GM23338 (cell line): ENCODE data around the gene ANO6. TPM values are rescaled to one million over a fixed set of nuclear protein-coding genes. Genes with fewer than 3 reads are reported as not detected.

ENCODE experiments used
- ATAC-seq: fragments of 200-7000 bp; cut with Tn5 transposase; 3 replicates; pipeline ENCODE4 v1.9.1; 2020
- DNase-seq: peaks from one replicate; pipeline ENCODE4 v3.0.0-alpha.2; 2015; ENCODE audit warnings: low spot score
- H2AFZ ChIP-seq: fragments of 200-600 bp; sonication (generic); 2 replicates; pipeline ENCODE4 v1.8.0; 2016; ENCODE audit warnings: antibody characterized with exemption, mild to moderate bottlenecking, moderate library complexity
- H3F3A ChIP-seq: fragments of 200-600 bp; sonication (generic); replicated peaks from 2 replicates; pipeline ENCODE4 v1.8.0; 2017; ENCODE audit warnings: antibody characterized with exemption, mixed run types, low read depth
- H3K27ac ChIP-seq: fragments of 200-600 bp; sonication (generic); 2 replicates; pipeline ENCODE4 v1.6.1; 2016; ENCODE audit warnings: low read depth
- H3K27me3 ChIP-seq: fragments of 200-600 bp; sonication (generic); 2 replicates; pipeline ENCODE4 v1.8.0; 2016; ENCODE audit warnings: mild to moderate bottlenecking, mixed run types, moderate library complexity; ENCODE audit not compliant: insufficient read depth
- H3K36me3 ChIP-seq: fragments of 200-600 bp; sonication (generic); 2 replicates; pipeline ENCODE4 v1.8.0; 2016; ENCODE audit warnings: mild to moderate bottlenecking; ENCODE audit not compliant: insufficient read depth
- H3K4me1 ChIP-seq: fragments of 200-600 bp; sonication (generic); 2 replicates; pipeline ENCODE4 v1.8.0; 2016; ENCODE audit warnings: mild to moderate bottlenecking, moderate library complexity; ENCODE audit not compliant: insufficient read depth
- H3K4me2 ChIP-seq: fragments of 200-600 bp; sonication (generic); 2 replicates; pipeline ENCODE4 v1.7.1; 2017; ENCODE audit warnings: mixed run types
- H3K4me3 ChIP-seq: fragments of 200-600 bp; sonication (generic); 2 replicates; pipeline ENCODE4 v1.6.1; 2016; ENCODE audit warnings: mixed run types
- H3K79me2 ChIP-seq: fragments of 200-600 bp; sonication (generic); replicated peaks from 2 replicates; pipeline ENCODE4 v1.8.0; 2017; ENCODE audit warnings: mild to moderate bottlenecking; ENCODE audit not compliant: insufficient read depth
- H3K9me2 ChIP-seq: fragments of 200-600 bp; sonication (generic); 2 replicates; pipeline ENCODE4 v1.8.0; 2017; ENCODE audit not compliant: insufficient read depth
- H4K20me1 ChIP-seq: fragments of 200-600 bp; sonication (generic); replicated peaks from 2 replicates; pipeline ENCODE4 v1.8.0; 2017; ENCODE audit warnings: mild to moderate bottlenecking; ENCODE audit not compliant: insufficient read depth
- H3K27ac Mint-ChIP-seq: 2 replicates; pipeline ENCODE4 v1.8.0; 2020; ENCODE audit warnings: inconsistent platforms, mild to moderate bottlenecking, moderate library complexity, mixed read lengths
- H3K27me3 Mint-ChIP-seq: 3 replicates; pipeline ENCODE4 v1.8.0; 2022; ENCODE audit warnings: low read depth, mild to moderate bottlenecking, moderate library complexity, mixed read lengths, inconsistent platforms; ENCODE audit not compliant: insufficient read depth, poor library complexity
- H3K36me3 Mint-ChIP-seq: 3 replicates; pipeline ENCODE4 v1.8.0; 2021; ENCODE audit warnings: low read depth, mild to moderate bottlenecking, inconsistent platforms, moderate library complexity, mixed read lengths
- H3K4me1 Mint-ChIP-seq: 3 replicates; pipeline ENCODE4 v1.8.0; 2020; ENCODE audit warnings: mild to moderate bottlenecking, inconsistent platforms, mixed read lengths
- H3K4me3 Mint-ChIP-seq: 3 replicates; pipeline ENCODE4 v1.8.0; 2021; ENCODE audit warnings: moderate library complexity, mild to moderate bottlenecking, inconsistent platforms, mixed read lengths
- H3K9me3 Mint-ChIP-seq: 3 replicates; pipeline ENCODE4 v1.8.0; 2020; ENCODE audit warnings: moderate library complexity, mild to moderate bottlenecking, inconsistent platforms, mixed read lengths
- CREB1 ChIP-seq: fragments of 250-450 bp; sonication (Bioruptor Pico); IDR thresholded peaks from 2 replicates; pipeline ENCODE4 v1.5.0; 2020; ENCODE audit warnings: low read depth, mild to moderate bottlenecking, moderate library complexity
- CTCF ChIP-seq, 2 experiments: fragments of 200-600 bp in 1 of 2; sonication (generic) in 1 of 2; conservative IDR thresholded peaks; 2 replicates each; pipeline versions ENCODE4 v1.5.1 to v1.6.1; 2016 to 2017; ENCODE audit warnings: antibody characterized with exemption in 2 of 2, low read depth in 2 of 2, mild to moderate bottlenecking in 2 of 2, moderate library complexity in 1 of 2
- EZH2 ChIP-seq: fragments of 200-600 bp; sonication (generic); IDR thresholded peaks from one replicate; pipeline ENCODE4 v1.8.0; 2017; ENCODE audit warnings: antibody characterized with exemption, mild to moderate bottlenecking, low read depth; ENCODE audit not compliant: unreplicated experiment
- EZH2phosphoT487 ChIP-seq: fragments of 200-600 bp; sonication (generic); IDR thresholded peaks from one replicate; pipeline ENCODE4 v1.8.1; 2018; ENCODE audit warnings: antibody characterized with exemption; ENCODE audit not compliant: unreplicated experiment
- JUNB ChIP-seq: IDR thresholded peaks from one replicate; pipeline ENCODE4 v1.6.1; 2016; ENCODE audit warnings: antibody characterized with exemption; ENCODE audit not compliant: unreplicated experiment
- POLR2AphosphoS5 ChIP-seq: IDR thresholded peaks from 2 replicates; pipeline ENCODE4 v1.6.1; 2016; ENCODE audit warnings: antibody characterized with exemption, low read depth
- REST ChIP-seq: IDR thresholded peaks from one replicate; pipeline ENCODE4 v1.6.1; 2018; ENCODE audit warnings: antibody characterized with exemption; ENCODE audit not compliant: unreplicated experiment
- STAT1 ChIP-seq: IDR thresholded peaks from one replicate; pipeline ENCODE4 v1.6.1; 2016; ENCODE audit warnings: antibody characterized with exemption; ENCODE audit not compliant: unreplicated experiment
- ZNF114 ChIP-seq: fragments of 250-450 bp; sonication (Bioruptor Pico); IDR thresholded peaks from 2 replicates; pipeline ENCODE4 v1.5.0; 2020; ENCODE audit warnings: mild to moderate bottlenecking, moderate library complexity
- ZNF331 ChIP-seq: fragments of 250-450 bp; sonication (Bioruptor Pico); IDR thresholded peaks from 2 replicates; pipeline ENCODE4 v1.5.0; 2020; ENCODE audit warnings: low read depth, mild to moderate bottlenecking, moderate library complexity
- ZNF462 ChIP-seq: fragments of 250-450 bp; sonication (Bioruptor Pico); IDR thresholded peaks from 2 replicates; pipeline ENCODE4 v1.5.0; 2020; ENCODE audit warnings: mild to moderate bottlenecking, moderate library complexity
- polyA plus RNA-seq: library from polyadenylated mRNA; unstranded; fragments of >200 nt; fragmentation: Nextera tagmentation; extraction: Ambion mirVana; gene quantifications from 2 replicates; pipeline ENCODE4 v1.2.1, GENCODE V29; 2016
- total RNA-seq: library from RNA; depleted of rRNA; stranded (reverse); fragments of >200 nt; shearing (Covaris generic); gene quantifications from 2 replicates; pipeline ENCODE4 v1.2.3, GENCODE V29; 2014
- TF ChIP-seq, protein P1 (sequence below): IDR thresholded peaks from 2 replicates; pipeline ENCODE4 v1.6.1; 2016; ENCODE audit warnings: antibody characterized with exemption

The ANO6 gene
- total and polyA plus RNA-seq, 2 experiments from 2014 or later, result 21.1 to 48.9 TPM

DNA sequence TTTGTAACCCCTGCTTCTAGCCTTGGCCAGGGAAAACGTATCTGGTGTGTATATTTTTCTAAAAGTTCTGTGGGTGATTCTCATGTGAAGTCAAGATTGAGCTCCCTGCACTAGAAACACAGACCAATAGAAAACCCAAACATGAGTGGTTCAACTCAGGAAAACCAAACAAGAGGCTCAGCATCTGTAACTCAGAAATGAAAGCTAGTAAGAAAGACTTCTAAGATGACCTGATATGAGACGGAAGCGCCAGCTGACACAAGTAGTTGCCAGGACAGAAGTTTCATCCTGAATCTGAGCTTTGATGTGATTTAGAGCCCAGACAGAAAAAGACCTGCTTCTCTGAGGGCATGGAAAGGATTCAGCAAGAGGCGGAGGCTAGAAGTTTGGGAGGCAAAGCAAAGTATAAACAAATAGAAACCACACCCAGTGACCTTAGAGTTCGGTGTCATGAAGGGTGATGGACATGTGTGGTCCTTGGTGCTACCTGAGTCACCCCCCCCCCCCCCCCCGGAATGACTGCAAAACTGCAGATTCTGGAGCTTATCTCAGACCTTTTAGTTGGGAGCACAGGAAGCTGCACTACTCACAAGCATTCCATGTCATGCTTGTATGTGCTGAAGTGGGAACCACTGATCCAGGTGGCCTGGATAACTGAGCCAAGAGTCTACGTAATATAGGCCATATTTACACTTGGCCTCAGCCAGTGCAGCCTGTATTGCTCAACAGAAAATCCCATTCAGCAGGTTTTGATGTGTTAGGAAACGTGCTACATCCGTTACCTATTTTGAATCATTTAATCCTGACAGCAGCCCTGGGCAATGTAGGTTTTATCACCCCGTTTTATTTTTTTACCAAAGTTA lies 191.3 kb downstream of the ANO6 start:
- no peaks in the 10 kb centered on the region for H3F3A ChIP-seq
- H2AFZ ChIP-seq, result no peak overlapping the region
- Mint-ChIP-seq H3K36me3 (peaks cover 50% of the 10 kb centered on the region), H3K4me3 (no peak overlapping the region), H3K27me3 (no peaks in the 10 kb centered on the region), H3K27ac (no peak overlapping the region), H3K4me1 (no peaks in the 10 kb centered on the region), H3K9me3 (no peaks in the 10 kb centered on the region)
- no peak overlapping the region for H3K4me2 ChIP-seq
- H3K4me3 ChIP-seq, result no peak overlapping the region
- no peaks in the 10 kb centered on the region for H3K9me2 ChIP-seq
- no peak overlapping the region for H3K27ac ChIP-seq
- DNase-seq (no peak), ATAC-seq (no peak)
- H3K4me1 ChIP-seq, result no peaks in the 10 kb centered on the region
- H4K20me1 ChIP-seq, result no peaks in the 10 kb centered on the region
- peaks cover 30% of the 10 kb centered on the region for H3K36me3 ChIP-seq
- H3K79me2 ChIP-seq, result no peaks in the 10 kb centered on the region
- no peak for TF ChIP-seq CTCF (conservative IDR thresholded peaks at IDR 0.05; ENCODE audit: low read depth in 2 of 2)
- TF ChIP-seq, protein P1, sequence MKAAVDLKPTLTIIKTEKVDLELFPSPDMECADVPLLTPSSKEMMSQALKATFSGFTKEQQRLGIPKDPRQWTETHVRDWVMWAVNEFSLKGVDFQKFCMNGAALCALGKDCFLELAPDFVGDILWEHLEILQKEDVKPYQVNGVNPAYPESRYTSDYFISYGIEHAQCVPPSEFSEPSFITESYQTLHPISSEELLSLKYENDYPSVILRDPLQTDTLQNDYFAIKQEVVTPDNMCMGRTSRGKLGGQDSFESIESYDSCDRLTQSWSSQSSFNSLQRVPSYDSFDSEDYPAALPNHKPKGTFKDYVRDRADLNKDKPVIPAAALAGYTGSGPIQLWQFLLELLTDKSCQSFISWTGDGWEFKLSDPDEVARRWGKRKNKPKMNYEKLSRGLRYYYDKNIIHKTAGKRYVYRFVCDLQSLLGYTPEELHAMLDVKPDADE, result no peak
- TF ChIP-seq REST, result no peak
- TF ChIP-seq EZH2phosphoT487, result no peak
- no peak for TF ChIP-seq CREB1 (CRISPR knock-in tag)
- no peak for TF ChIP-seq STAT1
- TF ChIP-seq ZNF331 (CRISPR knock-in tag), result no peak
- no peak for TF ChIP-seq POLR2AphosphoS5
- no peak for TF ChIP-seq ZNF462 (CRISPR knock-in tag)
- TF ChIP-seq JUNB, result no peak
- TF ChIP-seq EZH2, result no peak
- TF ChIP-seq ZNF114 (CRISPR knock-in tag), result no peak
- H3K27me3 ChIP-seq, result no peaks in the 10 kb centered on the region
